GM23338 (cell line): ENCODE data around the gene UBL3. TPM values are rescaled to one million over a fixed set of nuclear protein-coding genes. Genes with fewer than 3 reads are reported as not detected.

Source experiments
- ATAC-seq: fragments of 200-7000 bp; cut with Tn5 transposase; 3 replicates; pipeline ENCODE4 v1.9.1; 2020
- DNase-seq: peaks from one replicate; pipeline ENCODE4 v3.0.0-alpha.2; 2015; ENCODE audit warnings: low spot score
- H2AFZ ChIP-seq: fragments of 200-600 bp; sonication (generic); 2 replicates; pipeline ENCODE4 v1.8.0; 2016; ENCODE audit warnings: antibody characterized with exemption, mild to moderate bottlenecking, moderate library complexity
- H3F3A ChIP-seq: fragments of 200-600 bp; sonication (generic); replicated peaks from 2 replicates; pipeline ENCODE4 v1.8.0; 2017; ENCODE audit warnings: antibody characterized with exemption, mixed run types, low read depth
- H3K27ac ChIP-seq: fragments of 200-600 bp; sonication (generic); 2 replicates; pipeline ENCODE4 v1.6.1; 2016; ENCODE audit warnings: low read depth
- H3K27me3 ChIP-seq: fragments of 200-600 bp; sonication (generic); 2 replicates; pipeline ENCODE4 v1.8.0; 2016; ENCODE audit warnings: mild to moderate bottlenecking, mixed run types, moderate library complexity; ENCODE audit not compliant: insufficient read depth
- H3K36me3 ChIP-seq: fragments of 200-600 bp; sonication (generic); 2 replicates; pipeline ENCODE4 v1.8.0; 2016; ENCODE audit warnings: mild to moderate bottlenecking; ENCODE audit not compliant: insufficient read depth
- H3K4me1 ChIP-seq: fragments of 200-600 bp; sonication (generic); 2 replicates; pipeline ENCODE4 v1.8.0; 2016; ENCODE audit warnings: mild to moderate bottlenecking, moderate library complexity; ENCODE audit not compliant: insufficient read depth
- H3K4me2 ChIP-seq: fragments of 200-600 bp; sonication (generic); 2 replicates; pipeline ENCODE4 v1.7.1; 2017; ENCODE audit warnings: mixed run types
- H3K4me3 ChIP-seq: fragments of 200-600 bp; sonication (generic); 2 replicates; pipeline ENCODE4 v1.6.1; 2016; ENCODE audit warnings: mixed run types
- H3K79me2 ChIP-seq: fragments of 200-600 bp; sonication (generic); replicated peaks from 2 replicates; pipeline ENCODE4 v1.8.0; 2017; ENCODE audit warnings: mild to moderate bottlenecking; ENCODE audit not compliant: insufficient read depth
- H3K9me2 ChIP-seq: fragments of 200-600 bp; sonication (generic); 2 replicates; pipeline ENCODE4 v1.8.0; 2017; ENCODE audit not compliant: insufficient read depth
- H4K20me1 ChIP-seq: fragments of 200-600 bp; sonication (generic); replicated peaks from 2 replicates; pipeline ENCODE4 v1.8.0; 2017; ENCODE audit warnings: mild to moderate bottlenecking; ENCODE audit not compliant: insufficient read depth
- H3K27ac Mint-ChIP-seq: 2 replicates; pipeline ENCODE4 v1.8.0; 2020; ENCODE audit warnings: inconsistent platforms, mild to moderate bottlenecking, moderate library complexity, mixed read lengths
- H3K27me3 Mint-ChIP-seq: 3 replicates; pipeline ENCODE4 v1.8.0; 2022; ENCODE audit warnings: low read depth, mild to moderate bottlenecking, moderate library complexity, mixed read lengths, inconsistent platforms; ENCODE audit not compliant: insufficient read depth, poor library complexity
- H3K36me3 Mint-ChIP-seq: 3 replicates; pipeline ENCODE4 v1.8.0; 2021; ENCODE audit warnings: low read depth, mild to moderate bottlenecking, inconsistent platforms, moderate library complexity, mixed read lengths
- H3K4me1 Mint-ChIP-seq: 3 replicates; pipeline ENCODE4 v1.8.0; 2020; ENCODE audit warnings: mild to moderate bottlenecking, inconsistent platforms, mixed read lengths
- H3K4me3 Mint-ChIP-seq: 3 replicates; pipeline ENCODE4 v1.8.0; 2021; ENCODE audit warnings: moderate library complexity, mild to moderate bottlenecking, inconsistent platforms, mixed read lengths
- H3K9me3 Mint-ChIP-seq: 3 replicates; pipeline ENCODE4 v1.8.0; 2020; ENCODE audit warnings: moderate library complexity, mild to moderate bottlenecking, inconsistent platforms, mixed read lengths
- CREB1 ChIP-seq: fragments of 250-450 bp; sonication (Bioruptor Pico); IDR thresholded peaks from 2 replicates; pipeline ENCODE4 v1.5.0; 2020; ENCODE audit warnings: low read depth, mild to moderate bottlenecking, moderate library complexity
- EZH2 ChIP-seq: fragments of 200-600 bp; sonication (generic); IDR thresholded peaks from one replicate; pipeline ENCODE4 v1.8.0; 2017; ENCODE audit warnings: antibody characterized with exemption, mild to moderate bottlenecking, low read depth; ENCODE audit not compliant: unreplicated experiment
- EZH2phosphoT487 ChIP-seq: fragments of 200-600 bp; sonication (generic); IDR thresholded peaks from one replicate; pipeline ENCODE4 v1.8.1; 2018; ENCODE audit warnings: antibody characterized with exemption; ENCODE audit not compliant: unreplicated experiment
- JUNB ChIP-seq: IDR thresholded peaks from one replicate; pipeline ENCODE4 v1.6.1; 2016; ENCODE audit warnings: antibody characterized with exemption; ENCODE audit not compliant: unreplicated experiment
- NANOG ChIP-seq: IDR thresholded peaks from 2 replicates; pipeline ENCODE4 v1.6.1; 2016; ENCODE audit warnings: antibody characterized with exemption, borderline replicate concordance
- POLR2AphosphoS5 ChIP-seq: IDR thresholded peaks from 2 replicates; pipeline ENCODE4 v1.6.1; 2016; ENCODE audit warnings: antibody characterized with exemption, low read depth
- STAT1 ChIP-seq: IDR thresholded peaks from one replicate; pipeline ENCODE4 v1.6.1; 2016; ENCODE audit warnings: antibody characterized with exemption; ENCODE audit not compliant: unreplicated experiment
- ZNF114 ChIP-seq: fragments of 250-450 bp; sonication (Bioruptor Pico); IDR thresholded peaks from 2 replicates; pipeline ENCODE4 v1.5.0; 2020; ENCODE audit warnings: mild to moderate bottlenecking, moderate library complexity
- ZNF331 ChIP-seq: fragments of 250-450 bp; sonication (Bioruptor Pico); IDR thresholded peaks from 2 replicates; pipeline ENCODE4 v1.5.0; 2020; ENCODE audit warnings: low read depth, mild to moderate bottlenecking, moderate library complexity
- polyA plus RNA-seq: library from polyadenylated mRNA; unstranded; fragments of >200 nt; fragmentation: Nextera tagmentation; extraction: Ambion mirVana; gene quantifications from 2 replicates; pipeline ENCODE4 v1.2.1, GENCODE V29; 2016
- total RNA-seq: library from RNA; depleted of rRNA; stranded (reverse); fragments of >200 nt; shearing (Covaris generic); gene quantifications from 2 replicates; pipeline ENCODE4 v1.2.3, GENCODE V29; 2014
- TF ChIP-seq, protein P1 (sequence below): IDR thresholded peaks from one replicate; pipeline ENCODE4 v1.6.1; 2018; ENCODE audit warnings: antibody characterized with exemption; ENCODE audit not compliant: unreplicated experiment
- TF ChIP-seq, protein P2 (sequence below): IDR thresholded peaks from 2 replicates; pipeline ENCODE4 v1.6.1; 2016; ENCODE audit warnings: antibody characterized with exemption
- TF ChIP-seq, protein P3 (sequence below), 2 experiments: fragments of 200-600 bp in 1 of 2; sonication (generic) in 1 of 2; conservative IDR thresholded peaks; 2 replicates each; pipeline versions ENCODE4 v1.5.1 to v1.6.1; 2016 to 2017; ENCODE audit warnings: antibody characterized with exemption in 2 of 2, low read depth in 2 of 2, mild to moderate bottlenecking in 2 of 2, moderate library complexity in 1 of 2

Gene UBL3
- total and polyA plus RNA-seq, 2 experiments from 2014 or later = 9.7 to 21.1 TPM

DNA sequence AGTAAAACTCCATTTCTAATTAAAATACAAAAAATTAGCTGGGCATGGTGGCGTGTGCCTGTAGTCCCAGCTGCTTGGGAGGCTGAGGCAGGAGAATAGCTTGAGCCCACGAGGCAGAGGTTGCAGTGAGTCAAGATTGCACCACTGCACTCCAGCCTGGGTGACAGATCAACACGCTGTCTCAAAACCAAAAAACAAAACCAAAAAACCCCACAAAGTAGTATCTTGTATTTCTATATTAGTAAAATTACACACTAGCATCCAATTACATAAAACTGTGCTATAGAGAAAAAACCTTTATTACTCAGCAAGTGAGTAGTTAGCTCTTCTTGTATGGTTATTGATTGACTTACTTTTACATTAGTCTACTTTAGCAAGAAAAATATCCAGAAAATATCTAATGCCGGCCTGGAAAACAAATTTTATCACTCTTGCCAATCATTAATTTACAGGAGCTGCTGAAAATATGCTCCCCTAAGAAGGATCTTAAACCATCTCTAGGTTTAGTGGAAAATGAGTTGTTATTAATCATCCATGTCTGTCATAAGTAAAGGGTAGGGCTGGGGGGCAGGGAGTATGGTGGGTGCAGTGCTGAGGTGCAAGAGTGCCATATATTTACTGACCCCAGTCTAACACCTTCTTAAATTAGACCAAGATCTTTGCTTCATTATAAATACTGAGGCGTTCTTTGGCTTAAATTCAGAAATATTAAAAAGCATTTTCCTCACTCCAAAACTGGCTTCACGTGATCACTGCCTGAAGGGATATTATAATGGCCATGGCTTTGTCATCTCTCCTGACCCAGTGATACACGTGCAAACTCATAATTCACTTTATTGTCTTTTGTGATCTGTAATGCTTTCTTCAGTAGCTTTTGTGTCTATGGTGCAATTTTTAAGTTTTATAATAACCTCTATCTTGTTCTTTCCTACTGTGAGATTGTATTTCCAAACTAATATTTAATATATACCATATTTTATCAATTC is 44.1 kb downstream of the UBL3 start (continued):
- TF ChIP-seq, protein P1, sequence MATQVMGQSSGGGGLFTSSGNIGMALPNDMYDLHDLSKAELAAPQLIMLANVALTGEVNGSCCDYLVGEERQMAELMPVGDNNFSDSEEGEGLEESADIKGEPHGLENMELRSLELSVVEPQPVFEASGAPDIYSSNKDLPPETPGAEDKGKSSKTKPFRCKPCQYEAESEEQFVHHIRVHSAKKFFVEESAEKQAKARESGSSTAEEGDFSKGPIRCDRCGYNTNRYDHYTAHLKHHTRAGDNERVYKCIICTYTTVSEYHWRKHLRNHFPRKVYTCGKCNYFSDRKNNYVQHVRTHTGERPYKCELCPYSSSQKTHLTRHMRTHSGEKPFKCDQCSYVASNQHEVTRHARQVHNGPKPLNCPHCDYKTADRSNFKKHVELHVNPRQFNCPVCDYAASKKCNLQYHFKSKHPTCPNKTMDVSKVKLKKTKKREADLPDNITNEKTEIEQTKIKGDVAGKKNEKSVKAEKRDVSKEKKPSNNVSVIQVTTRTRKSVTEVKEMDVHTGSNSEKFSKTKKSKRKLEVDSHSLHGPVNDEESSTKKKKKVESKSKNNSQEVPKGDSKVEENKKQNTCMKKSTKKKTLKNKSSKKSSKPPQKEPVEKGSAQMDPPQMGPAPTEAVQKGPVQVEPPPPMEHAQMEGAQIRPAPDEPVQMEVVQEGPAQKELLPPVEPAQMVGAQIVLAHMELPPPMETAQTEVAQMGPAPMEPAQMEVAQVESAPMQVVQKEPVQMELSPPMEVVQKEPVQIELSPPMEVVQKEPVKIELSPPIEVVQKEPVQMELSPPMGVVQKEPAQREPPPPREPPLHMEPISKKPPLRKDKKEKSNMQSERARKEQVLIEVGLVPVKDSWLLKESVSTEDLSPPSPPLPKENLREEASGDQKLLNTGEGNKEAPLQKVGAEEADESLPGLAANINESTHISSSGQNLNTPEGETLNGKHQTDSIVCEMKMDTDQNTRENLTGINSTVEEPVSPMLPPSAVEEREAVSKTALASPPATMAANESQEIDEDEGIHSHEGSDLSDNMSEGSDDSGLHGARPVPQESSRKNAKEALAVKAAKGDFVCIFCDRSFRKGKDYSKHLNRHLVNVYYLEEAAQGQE = no peak
- no peak for TF ChIP-seq EZH2phosphoT487
- TF ChIP-seq, protein P2, sequence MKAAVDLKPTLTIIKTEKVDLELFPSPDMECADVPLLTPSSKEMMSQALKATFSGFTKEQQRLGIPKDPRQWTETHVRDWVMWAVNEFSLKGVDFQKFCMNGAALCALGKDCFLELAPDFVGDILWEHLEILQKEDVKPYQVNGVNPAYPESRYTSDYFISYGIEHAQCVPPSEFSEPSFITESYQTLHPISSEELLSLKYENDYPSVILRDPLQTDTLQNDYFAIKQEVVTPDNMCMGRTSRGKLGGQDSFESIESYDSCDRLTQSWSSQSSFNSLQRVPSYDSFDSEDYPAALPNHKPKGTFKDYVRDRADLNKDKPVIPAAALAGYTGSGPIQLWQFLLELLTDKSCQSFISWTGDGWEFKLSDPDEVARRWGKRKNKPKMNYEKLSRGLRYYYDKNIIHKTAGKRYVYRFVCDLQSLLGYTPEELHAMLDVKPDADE = no peak
- TF ChIP-seq STAT1 = no peak
- TF ChIP-seq CREB1 = no peak
- TF ChIP-seq ZNF331 (CRISPR knock-in tag) = no peak
- no peak for TF ChIP-seq POLR2AphosphoS5
- no peak for TF ChIP-seq ZNF114 (CRISPR knock-in tag)
- TF ChIP-seq JUNB = no peak
- no peak for TF ChIP-seq NANOG
- no peak for TF ChIP-seq EZH2

DNA sequence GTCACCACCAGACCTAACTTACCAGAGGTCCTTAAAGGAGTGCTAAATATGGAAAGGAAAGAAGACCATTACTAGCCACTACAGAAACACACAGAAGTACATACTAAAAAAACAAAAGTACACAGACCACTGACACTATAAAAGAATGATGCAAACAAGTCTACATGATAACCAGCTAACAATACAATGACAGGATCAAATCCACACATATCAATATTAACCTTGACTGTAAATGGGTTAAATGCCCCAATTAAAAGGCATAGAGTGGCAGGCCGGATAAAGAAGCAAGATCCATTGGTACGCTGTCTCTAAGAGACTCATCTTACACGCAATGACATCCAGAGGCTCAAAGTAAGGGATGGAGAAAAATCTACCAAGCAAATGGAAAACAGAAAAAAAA is 47.2 kb downstream of the UBL3 start:
- H3K79me2 ChIP-seq = peaks cover 84% of the 10 kb centered on the region
- no peak overlapping the region for H3K27ac Mint-ChIP-seq
- TF ChIP-seq EZH2 = no peak
- no peak for TF ChIP-seq ZNF331 (CRISPR knock-in tag)
- no peak for TF ChIP-seq ZNF114 (CRISPR knock-in tag)
- no peak for TF ChIP-seq STAT1
- TF ChIP-seq, protein P3, sequence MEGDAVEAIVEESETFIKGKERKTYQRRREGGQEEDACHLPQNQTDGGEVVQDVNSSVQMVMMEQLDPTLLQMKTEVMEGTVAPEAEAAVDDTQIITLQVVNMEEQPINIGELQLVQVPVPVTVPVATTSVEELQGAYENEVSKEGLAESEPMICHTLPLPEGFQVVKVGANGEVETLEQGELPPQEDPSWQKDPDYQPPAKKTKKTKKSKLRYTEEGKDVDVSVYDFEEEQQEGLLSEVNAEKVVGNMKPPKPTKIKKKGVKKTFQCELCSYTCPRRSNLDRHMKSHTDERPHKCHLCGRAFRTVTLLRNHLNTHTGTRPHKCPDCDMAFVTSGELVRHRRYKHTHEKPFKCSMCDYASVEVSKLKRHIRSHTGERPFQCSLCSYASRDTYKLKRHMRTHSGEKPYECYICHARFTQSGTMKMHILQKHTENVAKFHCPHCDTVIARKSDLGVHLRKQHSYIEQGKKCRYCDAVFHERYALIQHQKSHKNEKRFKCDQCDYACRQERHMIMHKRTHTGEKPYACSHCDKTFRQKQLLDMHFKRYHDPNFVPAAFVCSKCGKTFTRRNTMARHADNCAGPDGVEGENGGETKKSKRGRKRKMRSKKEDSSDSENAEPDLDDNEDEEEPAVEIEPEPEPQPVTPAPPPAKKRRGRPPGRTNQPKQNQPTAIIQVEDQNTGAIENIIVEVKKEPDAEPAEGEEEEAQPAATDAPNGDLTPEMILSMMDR (conservative IDR thresholded peaks at IDR 0.05; ENCODE audit: low read depth in 2 of 2) = no peak
- TF ChIP-seq POLR2AphosphoS5 = no peak
- no peak for TF ChIP-seq JUNB
- no peak for TF ChIP-seq NANOG
- TF ChIP-seq, protein P2 = no peak

More for the DNA sequence above, 47.2 kb downstream of the UBL3 start:
- H3K36me3 Mint-ChIP-seq = no peaks in the 10 kb centered on the region
- DNase-seq = no peak
- H3K9me3 Mint-ChIP-seq = no peaks in the 10 kb centered on the region
- Histone ChIP-seq H3K4me2 (0 out of 2 replicates have a peak overlapping the region, but pooled peaks have one; percentile 35), H3K9me2 (no peaks in the 10 kb centered on the region), H3F3A (no peaks in the 10 kb centered on the region), H3K4me1 (peaks cover 35% of the 10 kb centered on the region), H3K4me3 (no peak overlapping the region), H3K27me3 (no peaks in the 10 kb centered on the region), H3K27ac (no peak overlapping the region), H3K36me3 (no peaks in the 10 kb centered on the region), H2AFZ (no peak overlapping the region), H4K20me1 (no peaks in the 10 kb centered on the region)
- no peak for ATAC-seq
- peaks cover 18% of the 10 kb centered on the region for H3K4me1 Mint-ChIP-seq
- H3K27me3 Mint-ChIP-seq = peaks cover 1% of the 10 kb centered on the region
- no peak overlapping the region for H3K4me3 Mint-ChIP-seq
